HG03457 (cell line): ENCODE data around the gene MMP17.

Experiments used
- ATAC-seq: cut with Tn5 transposase; IDR thresholded peaks from one replicate; pipeline ENCODE4 v1.9.1; 2021; ENCODE audit warnings: moderate number of reproducible peaks; ENCODE audit not compliant: unreplicated experiment

The MMP17 gene

GRCh38 chr12:131892711-131893604, 64.8 kb downstream of the MMP17 start:
- ATAC-seq = no peak

- ATAC-seq = no peak
Observed at GRCh38 chr12:131893605-131894312, 65.6 kb downstream of the MMP17 start.

GRCh38 chr12:131894313-131894860, 66.2 kb downstream of the MMP17 start, which contains the start of gene ULK1:
ULK1 (plus strand) TSS chr12:131894622; CDS start chr12:131895002, 380 bp downstream.
- peak; percentile 62 for ATAC-seq

- no peak for ATAC-seq
Observed at GRCh38 chr12:131894981-131895639, 66.9 kb downstream of the MMP17 start.

- ATAC-seq = peak; percentile 13
Observed at GRCh38 chr12:131895640-131896079, 67.5 kb downstream of the MMP17 start.

- ATAC-seq = peak; percentile 38
Observed at GRCh38 chr12:131896080-131896810, 68.1 kb downstream of the MMP17 start.

- ATAC-seq = no peak
Observed at GRCh38 chr12:131896811-131897270, 68.6 kb downstream of the MMP17 start.

- no peak for ATAC-seq
Observed at GRCh38 chr12:131897276-131897675, 69.1 kb downstream of the MMP17 start.

GRCh38 chr12:131897875-131898274, 69.7 kb downstream of the MMP17 start:
- no peak for ATAC-seq

GRCh38 chr12:131900397-131900796, 72.2 kb downstream of the MMP17 start:
- ATAC-seq = no peak
